Measurements from ENCODE around the gene EPB41L4A.

DNA sequence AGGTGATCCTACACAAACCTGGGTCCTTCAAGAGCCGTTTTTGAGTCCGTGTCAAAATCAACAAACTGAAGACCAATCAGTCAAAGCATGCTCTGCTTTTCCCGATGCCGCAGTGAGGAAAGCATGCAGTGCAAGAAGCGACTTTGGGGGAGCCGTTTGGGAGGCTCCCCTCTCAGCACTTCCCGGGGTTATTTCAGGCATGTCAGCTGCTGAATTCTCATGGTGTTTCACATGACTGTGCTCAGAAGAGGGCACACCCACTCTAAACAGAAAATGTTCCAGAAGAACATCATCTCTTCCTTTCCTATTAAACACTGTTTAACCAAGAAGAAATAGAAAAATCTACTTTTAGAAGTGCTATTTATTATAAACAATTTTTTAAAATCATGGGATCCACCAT is 125.5 kb downstream of the EPB41L4A start:
- no peak for TF ChIP-seq ZFX (IDR thresholded peaks at IDR 0.05)
- TF ChIP-seq, protein P1, sequence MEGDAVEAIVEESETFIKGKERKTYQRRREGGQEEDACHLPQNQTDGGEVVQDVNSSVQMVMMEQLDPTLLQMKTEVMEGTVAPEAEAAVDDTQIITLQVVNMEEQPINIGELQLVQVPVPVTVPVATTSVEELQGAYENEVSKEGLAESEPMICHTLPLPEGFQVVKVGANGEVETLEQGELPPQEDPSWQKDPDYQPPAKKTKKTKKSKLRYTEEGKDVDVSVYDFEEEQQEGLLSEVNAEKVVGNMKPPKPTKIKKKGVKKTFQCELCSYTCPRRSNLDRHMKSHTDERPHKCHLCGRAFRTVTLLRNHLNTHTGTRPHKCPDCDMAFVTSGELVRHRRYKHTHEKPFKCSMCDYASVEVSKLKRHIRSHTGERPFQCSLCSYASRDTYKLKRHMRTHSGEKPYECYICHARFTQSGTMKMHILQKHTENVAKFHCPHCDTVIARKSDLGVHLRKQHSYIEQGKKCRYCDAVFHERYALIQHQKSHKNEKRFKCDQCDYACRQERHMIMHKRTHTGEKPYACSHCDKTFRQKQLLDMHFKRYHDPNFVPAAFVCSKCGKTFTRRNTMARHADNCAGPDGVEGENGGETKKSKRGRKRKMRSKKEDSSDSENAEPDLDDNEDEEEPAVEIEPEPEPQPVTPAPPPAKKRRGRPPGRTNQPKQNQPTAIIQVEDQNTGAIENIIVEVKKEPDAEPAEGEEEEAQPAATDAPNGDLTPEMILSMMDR (conservative IDR thresholded peaks at IDR 0.05) = no peak

Measured in C4-2B (cell line).